ENCODE results near the gene PPM1K.

PPM1K gene

GRCh38 chr4:88276952-88277710, 7.2 kb downstream of the PPM1K start:
- DNase-seq (ENCODE audit: low read depth): no peak

- no peak for DNase-seq (ENCODE audit: low read depth)
Observed at GRCh38 chr4:88275949-88276515, 8.3 kb downstream of the PPM1K start.

- DNase-seq (ENCODE audit: low read depth): no peak
Observed at GRCh38 chr4:88275516-88275915, 8.8 kb downstream of the PPM1K start.

- DNase-seq (ENCODE audit: low read depth): no peak
Observed at GRCh38 chr4:88268913-88269312, 15.4 kb downstream of the PPM1K start.

GRCh38 chr4:88264336-88264735, 20.0 kb downstream of the PPM1K start:
- no peak for DNase-seq (ENCODE audit: low read depth)

GRCh38 chr4:88257726-88258125, 26.6 kb downstream of the PPM1K start:
- no peak for DNase-seq (ENCODE audit: low read depth)

- no peak for DNase-seq (ENCODE audit: low read depth)
Observed at GRCh38 chr4:88255111-88255510, 29.2 kb downstream of the PPM1K start.

- no peak for DNase-seq (ENCODE audit: low read depth)
Observed at GRCh38 chr4:88251924-88252323, 32.4 kb downstream of the PPM1K start.

GRCh38 chr4:88247148-88247547, 37.2 kb downstream of the PPM1K start:
- no peak for DNase-seq (ENCODE audit: low read depth)

GRCh38 chr4:88246600-88246999, 37.8 kb downstream of the PPM1K start:
- DNase-seq (ENCODE audit: low read depth): no peak

GRCh38 chr4:88244816-88245579, 39.4 kb downstream of the PPM1K start:
- no peak for DNase-seq (ENCODE audit: low read depth)

- DNase-seq (ENCODE audit: low read depth): no peak
Observed at GRCh38 chr4:88244056-88244455, 40.3 kb downstream of the PPM1K start.

- no peak for DNase-seq (ENCODE audit: low read depth)
Observed at GRCh38 chr4:88242144-88242543, 42.2 kb downstream of the PPM1K start.

- DNase-seq (ENCODE audit: low read depth): no peak
Observed at GRCh38 chr4:88240297-88240714, 44.1 kb downstream of the PPM1K start.

- no peak for DNase-seq (ENCODE audit: low read depth)
Observed at GRCh38 chr4:88230969-88231771, 53.2 kb downstream of the PPM1K start.

GRCh38 chr4:88230461-88230891, 53.9 kb downstream of the PPM1K start:
- DNase-seq (ENCODE audit: low read depth): no peak

GRCh38 chr4:88227734-88228133, 56.6 kb downstream of the PPM1K start:
- no peak for DNase-seq (ENCODE audit: low read depth)

GRCh38 chr4:88226143-88226542, 58.2 kb downstream of the PPM1K start:
- no peak for DNase-seq (ENCODE audit: low read depth)

- no peak for DNase-seq (ENCODE audit: low read depth)
Observed at GRCh38 chr4:88225232-88226105, 58.9 kb downstream of the PPM1K start.

- no peak for DNase-seq (ENCODE audit: low read depth)
Observed at GRCh38 chr4:88223516-88223915, 60.8 kb downstream of the PPM1K start.

GRCh38 chr4:88219099-88219498, 65.3 kb downstream of the PPM1K start:
- no peak for DNase-seq (ENCODE audit: low read depth)

Data from stimulated activated CD8-positive, alpha-beta memory T cell treated with anti-CD3 and anti-CD28 coated beads, Interleukin-15, amount 100 ng/mL, for 1 hour (primary cell).